Raji (cell line): Measurements from ENCODE around the gene ACTN4.

ENCODE experiments used
- POLR2A ChIP-seq: IDR thresholded peaks from 2 replicates; pipeline ENCODE4 v1.6.1; 2011; ENCODE audit warnings: low read depth, low read length, control low read depth; ENCODE audit not compliant: insufficient read depth

The ACTN4 gene

GRCh38 chr19:38744874-38745273, 97.4 kb downstream of the ACTN4 start:
- no peak for TF ChIP-seq POLR2A

- TF ChIP-seq POLR2A = no peak
These were observed 97.9 kb downstream of the ACTN4 start for GRCh38 chr19:38745316-38745715.

GRCh38 chr19:38759590-38760003, 112.1 kb downstream of the ACTN4 start:
- TF ChIP-seq POLR2A = no peak

- TF ChIP-seq POLR2A = no peak
These were observed 116.4 kb downstream of the ACTN4 start for GRCh38 chr19:38763795-38764220.

- no peak for TF ChIP-seq POLR2A
These were observed 117.8 kb downstream of the ACTN4 start for GRCh38 chr19:38765214-38765613.

GRCh38 chr19:38766276-38767047, 119.0 kb downstream of the ACTN4 start:
- TF ChIP-seq POLR2A = no peak

- TF ChIP-seq POLR2A = no peak
These were observed 122.3 kb downstream of the ACTN4 start for GRCh38 chr19:38769635-38770211.

GRCh38 chr19:38773469-38774177, 126.2 kb downstream of the ACTN4 start, which contains the start of gene LGALS7:
TSS of gene LGALS7 (minus strand) at chr19:38773517. CDS start at chr19:38773492, 25 bp downstream.
- no peak for TF ChIP-seq POLR2A

- no peak for TF ChIP-seq POLR2A
These were observed 126.9 kb downstream of the ACTN4 start for GRCh38 chr19:38774181-38774950.

- TF ChIP-seq POLR2A = no peak
These were observed 131.3 kb downstream of the ACTN4 start for GRCh38 chr19:38778733-38779132.

GRCh38 chr19:38780443-38780842, 133.0 kb downstream of the ACTN4 start:
- TF ChIP-seq POLR2A = no peak

- TF ChIP-seq POLR2A = no peak
These were observed 133.6 kb downstream of the ACTN4 start for GRCh38 chr19:38781058-38781457.
